ENCODE measurements around the gene CYTH4. TPM values are rescaled to one million over a fixed set of nuclear protein-coding genes. Genes with fewer than 3 reads are reported as not detected.

Gene CYTH4
- total and polyA plus RNA-seq, 2 experiments from 2014 or later, result not detected

- DNase-seq (ENCODE audit: low spot score), result no peak
- no peak overlapping the region for H2AFZ ChIP-seq
- H3K27me3 ChIP-seq (ENCODE audit: insufficient read depth), result no peaks in the 10 kb centered on the region
- H3K4me3 Mint-ChIP-seq, result no peak overlapping the region
- H3K27ac Mint-ChIP-seq, result no peak overlapping the region
- no peaks in the 10 kb centered on the region for H3K79me2 ChIP-seq (replicated peaks; ENCODE audit: insufficient read depth)
- no peaks in the 10 kb centered on the region for H3K9me3 Mint-ChIP-seq
- H4K20me1 ChIP-seq (replicated peaks; ENCODE audit: insufficient read depth), result no peaks in the 10 kb centered on the region
- no peak overlapping the region for H3K27ac ChIP-seq (ENCODE audit: low read depth)
- peaks cover 23% of the 10 kb centered on the region for H3K27me3 Mint-ChIP-seq (ENCODE audit: insufficient read depth, low read depth, poor library complexity)
- no peak for ATAC-seq
- H3K4me3 ChIP-seq, result no peak overlapping the region
- H3K36me3 ChIP-seq (ENCODE audit: insufficient read depth), result no peaks in the 10 kb centered on the region
- H3K4me2 ChIP-seq, result no peak overlapping the region
- no peaks in the 10 kb centered on the region for H3K9me2 ChIP-seq (ENCODE audit: insufficient read depth)
- H3K4me1 ChIP-seq (ENCODE audit: insufficient read depth), result peaks cover 12% of the 10 kb centered on the region; the same call in 1 of the 2 replicates
- no peak for TF ChIP-seq EZH2 (IDR thresholded peaks at IDR 0.05; ENCODE audit: low read depth, unreplicated experiment)
- TF ChIP-seq POLR2AphosphoS5 (IDR thresholded peaks at IDR 0.05; ENCODE audit: low read depth), result no peak
- no peak for TF ChIP-seq CTCF (conservative IDR thresholded peaks at IDR 0.05; ENCODE audit: low read depth in 2 of 2)
- TF ChIP-seq REST (IDR thresholded peaks at IDR 0.05; ENCODE audit: unreplicated experiment), result no peak
- TF ChIP-seq NANOG (IDR thresholded peaks at IDR 0.05; ENCODE audit: borderline replicate concordance), result no peak
- no peak for TF ChIP-seq ZNF114 (CRISPR knock-in tag; IDR thresholded peaks at IDR 0.05)
- no peak for TF ChIP-seq ZNF462 (CRISPR knock-in tag; IDR thresholded peaks at IDR 0.05)
- no peak for TF ChIP-seq EZH2phosphoT487 (IDR thresholded peaks at IDR 0.05; ENCODE audit: unreplicated experiment)
- TF ChIP-seq ZNF331 (CRISPR knock-in tag; IDR thresholded peaks at IDR 0.05; ENCODE audit: low read depth), result no peak
- no peak for TF ChIP-seq ETS1 (IDR thresholded peaks at IDR 0.05)
- TF ChIP-seq CREB1 (CRISPR knock-in tag; IDR thresholded peaks at IDR 0.05; ENCODE audit: low read depth), result no peak
- TF ChIP-seq JUNB (IDR thresholded peaks at IDR 0.05; ENCODE audit: unreplicated experiment), result no peak
- TF ChIP-seq STAT1 (IDR thresholded peaks at IDR 0.05; ENCODE audit: unreplicated experiment), result no peak
- no peaks in the 10 kb centered on the region for H3K36me3 Mint-ChIP-seq (ENCODE audit: low read depth)
- H3K4me1 Mint-ChIP-seq, result peaks cover 54% of the 10 kb centered on the region
- 0 out of 2 replicates have a peak, but pooled peaks cover 6% of the 10 kb centered on the region for H3F3A ChIP-seq (replicated peaks; ENCODE audit: low read depth)
Measured at GRCh38 chr22:37305887-37306286, 23.6 kb downstream of the CYTH4 start.

All from GM23338 (cell line).